Measurements from ENCODE around the gene ACO2. TPM values are rescaled to one million over a fixed set of nuclear protein-coding genes. Genes with fewer than 3 reads are reported as not detected.
A peak's percentile ranks its signal among the peaks of the same experiment; 100 is the strongest.

Gene ACO2
- total RNA-seq, 1 experiment from 2014 or later: 76.7 TPM

GRCh38 chr22:41563051-41563711 is 94.3 kb downstream of the ACO2 start:
- Histone ChIP-seq H3K9me2 (ENCODE audit: insufficient read depth) (no peaks in the 10 kb centered on the region), H3F3A (ENCODE audit: insufficient read depth, low read depth) (peaks cover 43% of the 10 kb centered on the region), H3K27ac (no peak overlapping the region), H2AFZ (no peak overlapping the region), H3K4me1 (replicated peaks; ENCODE audit: insufficient read depth) (peaks cover 38% of the 10 kb centered on the region), H3K79me2 (ENCODE audit: low read depth) (no peaks in the 10 kb centered on the region), H4K20me1 (ENCODE audit: insufficient read depth) (no peaks in the 10 kb centered on the region), H3K27me3 (ENCODE audit: insufficient read depth, low read depth) (no peaks in the 10 kb centered on the region), H3K9me3 (ENCODE audit: insufficient read depth, low read depth) (no peaks in the 10 kb centered on the region), H3K4me3 (no peak overlapping the region), H3K36me3 (ENCODE audit: low read depth) (no peaks in the 10 kb centered on the region), H3K4me2 (peak overlapping the region; percentile 48)
- DNase-seq: peak; percentile 49 to 72
- intact Hi-C loops (cut with micrococcal nuclease; ENCODE audit: unreplicated experiment): no loop called here
- no TSS peak for BruUV-seq (replicated peaks)
- TF ChIP-seq CTCF (conservative IDR thresholded peaks at IDR 0.05): no peak
- no peak for TF ChIP-seq EZH2 (IDR thresholded peaks at IDR 0.05; ENCODE audit: low read depth)
- POLR2A ChIA-PET (ENCODE audit: unreplicated experiment): interaction anchor here (1.0 kb wide), 1 partner anchor 27 kb away, joined by 3 read pairs; the partner anchor contains the start of gene PMM1
- CTCF ChIA-PET: interaction anchor here (0.5 to 1.0 kb wide), 2 partner anchors 19 to 181 kb away, joined by 3 to 16 read pairs; partner anchors contain the start of genes POLR3H and TEF

- no TSS peak for BruUV-seq (replicated peaks)
- Histone ChIP-seq H3K36me3 (ENCODE audit: low read depth) (no peaks in the 10 kb centered on the region), H3K27ac (peak overlapping the region; percentile 43), H3K9me2 (ENCODE audit: insufficient read depth) (no peaks in the 10 kb centered on the region), H3K27me3 (ENCODE audit: insufficient read depth, low read depth) (no peaks in the 10 kb centered on the region), H2AFZ (no peak overlapping the region), H3F3A (ENCODE audit: insufficient read depth, low read depth) (peaks cover 43% of the 10 kb centered on the region), H3K4me2 (peak overlapping the region; percentile 4), H3K4me1 (replicated peaks; ENCODE audit: insufficient read depth) (peaks cover 38% of the 10 kb centered on the region), H4K20me1 (ENCODE audit: insufficient read depth) (no peaks in the 10 kb centered on the region), H3K79me2 (ENCODE audit: low read depth) (no peaks in the 10 kb centered on the region), H3K4me3 (no peak overlapping the region), H3K9me3 (ENCODE audit: insufficient read depth, low read depth) (no peaks in the 10 kb centered on the region)
- ChIA-PET POLR2A (ENCODE audit: unreplicated experiment) (no interaction called here), CTCF (interaction anchor here (0.6 to 0.7 kb wide), 2 partner anchors 21 to 50 kb away, joined by 3 to 12 read pairs; partner anchors contain the start of gene POLR3H)
- no peak for TF ChIP-seq CTCF (conservative IDR thresholded peaks at IDR 0.05)
- TF ChIP-seq EZH2 (IDR thresholded peaks at IDR 0.05; ENCODE audit: low read depth): no peak
- peak in 1 of 2 experiments; percentile 65 for DNase-seq
- intact Hi-C loops (cut with micrococcal nuclease; ENCODE audit: unreplicated experiment): no loop called here
These were observed 95.6 kb downstream of the ACO2 start for GRCh38 chr22:41564563-41564962.

GRCh38 chr22:41565403-41566054 is 96.6 kb downstream of the ACO2 start:
- intact Hi-C loops (cut with micrococcal nuclease; ENCODE audit: unreplicated experiment): no loop called here
- ChIA-PET POLR2A (ENCODE audit: unreplicated experiment) (interaction anchor here (0.6 to 0.7 kb wide), 2 partner anchors 177 to 396 kb away, joined by 3 to 12 read pairs; no protein-coding TSS in a partner anchor), CTCF (interaction anchor here (0.7 kb wide), 3 partner anchors 21 to 32 kb away, joined by 4 to 12 read pairs (median 4); partner anchors contain the start of gene POLR3H)
- Histone ChIP-seq H3K27ac (peak overlapping the region; percentile 43), H3K4me1 (replicated peaks; ENCODE audit: insufficient read depth) (peaks cover 38% of the 10 kb centered on the region), H3K27me3 (ENCODE audit: insufficient read depth, low read depth) (no peaks in the 10 kb centered on the region), H3K4me3 (no peak overlapping the region), H3K9me2 (ENCODE audit: insufficient read depth) (no peaks in the 10 kb centered on the region), H2AFZ (no peak overlapping the region), H3K9me3 (ENCODE audit: insufficient read depth, low read depth) (no peaks in the 10 kb centered on the region), H3K4me2 (peak overlapping the region; percentile 6; the same call in 1 of the 2 replicates), H3F3A (ENCODE audit: insufficient read depth, low read depth) (peaks cover 43% of the 10 kb centered on the region), H3K79me2 (ENCODE audit: low read depth) (no peaks in the 10 kb centered on the region), H4K20me1 (ENCODE audit: insufficient read depth) (no peaks in the 10 kb centered on the region), H3K36me3 (ENCODE audit: low read depth) (no peaks in the 10 kb centered on the region)
- BruUV-seq (replicated peaks): no TSS peak
- no peak for TF ChIP-seq EZH2 (IDR thresholded peaks at IDR 0.05; ENCODE audit: low read depth)
- TF ChIP-seq CTCF (conservative IDR thresholded peaks at IDR 0.05): no peak
- peak; percentile 71 to 73 for DNase-seq
